ENCODE measurements around the gene ZC2HC1B.

DNA sequence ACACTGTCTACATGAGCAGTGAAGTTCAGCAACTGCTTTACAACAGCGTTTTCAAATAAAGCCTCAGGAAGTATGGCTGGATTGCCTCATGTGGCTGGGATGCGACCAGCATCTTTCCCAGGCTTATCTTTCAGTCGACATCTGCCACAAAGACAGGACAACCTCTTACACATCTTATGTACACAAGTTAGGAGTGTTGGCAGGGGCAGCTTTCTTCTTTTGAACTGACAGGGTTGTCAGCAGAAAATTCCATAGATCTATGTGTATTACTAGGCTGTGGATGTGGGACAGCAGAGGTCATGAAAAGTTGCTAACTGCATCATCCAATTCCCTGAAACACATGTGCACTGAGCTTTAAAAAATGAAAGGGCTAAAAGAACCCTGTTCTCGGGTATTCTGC is 95.7 kb downstream of the ZC2HC1B start:
- TF ChIP-seq, protein P1, sequence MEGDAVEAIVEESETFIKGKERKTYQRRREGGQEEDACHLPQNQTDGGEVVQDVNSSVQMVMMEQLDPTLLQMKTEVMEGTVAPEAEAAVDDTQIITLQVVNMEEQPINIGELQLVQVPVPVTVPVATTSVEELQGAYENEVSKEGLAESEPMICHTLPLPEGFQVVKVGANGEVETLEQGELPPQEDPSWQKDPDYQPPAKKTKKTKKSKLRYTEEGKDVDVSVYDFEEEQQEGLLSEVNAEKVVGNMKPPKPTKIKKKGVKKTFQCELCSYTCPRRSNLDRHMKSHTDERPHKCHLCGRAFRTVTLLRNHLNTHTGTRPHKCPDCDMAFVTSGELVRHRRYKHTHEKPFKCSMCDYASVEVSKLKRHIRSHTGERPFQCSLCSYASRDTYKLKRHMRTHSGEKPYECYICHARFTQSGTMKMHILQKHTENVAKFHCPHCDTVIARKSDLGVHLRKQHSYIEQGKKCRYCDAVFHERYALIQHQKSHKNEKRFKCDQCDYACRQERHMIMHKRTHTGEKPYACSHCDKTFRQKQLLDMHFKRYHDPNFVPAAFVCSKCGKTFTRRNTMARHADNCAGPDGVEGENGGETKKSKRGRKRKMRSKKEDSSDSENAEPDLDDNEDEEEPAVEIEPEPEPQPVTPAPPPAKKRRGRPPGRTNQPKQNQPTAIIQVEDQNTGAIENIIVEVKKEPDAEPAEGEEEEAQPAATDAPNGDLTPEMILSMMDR (IDR thresholded peaks at IDR 0.05; ENCODE audit: low read depth, low read length) = no peak
- TF ChIP-seq EZH2phosphoT487 (IDR thresholded peaks at IDR 0.05; ENCODE audit: low read depth) = no peak

Measured in OCI-LY3 (cell line).